Erythroblast (primary cell): Measurements from ENCODE around the gene BIVM.

Experiments
- GATA1 ChIP-seq: IDR thresholded peaks from 2 replicates; pipeline ENCODE4 v1.6.1; 2011; ENCODE audit warnings: low read depth, mild to moderate bottlenecking, control low read depth, low read length, moderate library complexity
- POLR2A ChIP-seq: IDR thresholded peaks from 2 replicates; pipeline ENCODE4 v1.6.1; 2011; ENCODE audit warnings: mild to moderate bottlenecking, low read length

GRCh38 chr13:102878481-102878880, 79.6 kb downstream of the BIVM start:
- TF ChIP-seq POLR2A = no peak
- no peak for TF ChIP-seq GATA1
